Gastroesophageal sphincter (tissue), 3 donors: ENCODE measurements around the gene FBXL17.

Experiments
- EP300 ChIP-seq: sonication (generic); formaldehyde crosslinking; IDR thresholded peaks from one replicate; pipeline ENCODE4 v1.6.1; 2017; ENCODE audit warnings: antibody characterized with exemption, mild to moderate bottlenecking
- POLR2A ChIP-seq, 2 donors: fragments of 450-650 bp; IDR thresholded peaks; one replicate each; pipeline ENCODE4 v1.6.1; 2017; ENCODE audit warnings: antibody characterized with exemption in 2 of 2, mild to moderate bottlenecking in 2 of 2, moderate library complexity in 1 of 2
- POLR2AphosphoS5 ChIP-seq: sonication (generic); formaldehyde crosslinking; IDR thresholded peaks from one replicate; pipeline ENCODE4 v1.6.1; 2017; ENCODE audit warnings: antibody characterized with exemption
- TF ChIP-seq, protein P1 (sequence below), 4 experiments: fragments of 200-600 bp in 2 of 4; fragments of 450-650 bp in 2 of 4; sonication (generic) in 1 of 4; IDR thresholded peaks; one replicate each; pipeline ENCODE4 v1.5.1; 2017 to 2019; ENCODE audit warnings: antibody characterized with exemption in 4 of 4, mild to moderate bottlenecking in 2 of 4, moderate library complexity in 2 of 4

GRCh38 chr5:108249785-108250426, 132.0 kb downstream of the FBXL17 start:
- TF ChIP-seq, protein P1, sequence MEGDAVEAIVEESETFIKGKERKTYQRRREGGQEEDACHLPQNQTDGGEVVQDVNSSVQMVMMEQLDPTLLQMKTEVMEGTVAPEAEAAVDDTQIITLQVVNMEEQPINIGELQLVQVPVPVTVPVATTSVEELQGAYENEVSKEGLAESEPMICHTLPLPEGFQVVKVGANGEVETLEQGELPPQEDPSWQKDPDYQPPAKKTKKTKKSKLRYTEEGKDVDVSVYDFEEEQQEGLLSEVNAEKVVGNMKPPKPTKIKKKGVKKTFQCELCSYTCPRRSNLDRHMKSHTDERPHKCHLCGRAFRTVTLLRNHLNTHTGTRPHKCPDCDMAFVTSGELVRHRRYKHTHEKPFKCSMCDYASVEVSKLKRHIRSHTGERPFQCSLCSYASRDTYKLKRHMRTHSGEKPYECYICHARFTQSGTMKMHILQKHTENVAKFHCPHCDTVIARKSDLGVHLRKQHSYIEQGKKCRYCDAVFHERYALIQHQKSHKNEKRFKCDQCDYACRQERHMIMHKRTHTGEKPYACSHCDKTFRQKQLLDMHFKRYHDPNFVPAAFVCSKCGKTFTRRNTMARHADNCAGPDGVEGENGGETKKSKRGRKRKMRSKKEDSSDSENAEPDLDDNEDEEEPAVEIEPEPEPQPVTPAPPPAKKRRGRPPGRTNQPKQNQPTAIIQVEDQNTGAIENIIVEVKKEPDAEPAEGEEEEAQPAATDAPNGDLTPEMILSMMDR (IDR thresholded peaks at IDR 0.05) = no peak
- TF ChIP-seq POLR2AphosphoS5 (no peak), POLR2A (IDR thresholded peaks at IDR 0.05) (no peak), EP300 (no peak)
